Measurements from ENCODE around the gene CDKN1C.

Gene CDKN1C

GRCh38 chr11:2887515-2888195 is 2.1 kb upstream of the CDKN1C start:
- TF ChIP-seq TCF12 (IDR thresholded peaks at IDR 0.05; ENCODE audit: low read depth) (no peak), EGR1 (IDR thresholded peaks at IDR 0.05) (no peak), NFIC (IDR thresholded peaks at IDR 0.05) (no peak), TAF1 (IDR thresholded peaks at IDR 0.05; ENCODE audit: low read depth) (no peak), ZBTB7A (IDR thresholded peaks at IDR 0.05; ENCODE audit: low read depth) (no peak), RAD21 (IDR thresholded peaks at IDR 0.05; ENCODE audit: low read depth) (no peak), YY1 (IDR thresholded peaks at IDR 0.05; ENCODE audit: low read depth) (no peak), USF1 (IDR thresholded peaks at IDR 0.05) (no peak), MAX (IDR thresholded peaks at IDR 0.05) (no peak), FOXM1 (IDR thresholded peaks at IDR 0.05; ENCODE audit: borderline replicate concordance, low read depth) (no peak), EP300 (IDR thresholded peaks at IDR 0.05; ENCODE audit: borderline replicate concordance) (no peak)

GRCh38 chr11:2886936-2887335 is 1.4 kb upstream of the CDKN1C start:
- TF ChIP-seq FOXM1 (IDR thresholded peaks at IDR 0.05; ENCODE audit: borderline replicate concordance, low read depth): no peak
- TF ChIP-seq CREB1 (IDR thresholded peaks at IDR 0.05; ENCODE audit: low read depth): no peak
- TF ChIP-seq TCF12 (IDR thresholded peaks at IDR 0.05; ENCODE audit: low read depth): no peak
- TF ChIP-seq RAD21 (IDR thresholded peaks at IDR 0.05; ENCODE audit: low read depth): no peak
- no peak for TF ChIP-seq EP300 (IDR thresholded peaks at IDR 0.05; ENCODE audit: borderline replicate concordance)
- no peak for TF ChIP-seq REST (IDR thresholded peaks at IDR 0.05; ENCODE audit: low read depth)
- no peak for TF ChIP-seq TAF1 (IDR thresholded peaks at IDR 0.05; ENCODE audit: low read depth)
- TF ChIP-seq ZBTB7A (IDR thresholded peaks at IDR 0.05; ENCODE audit: low read depth): no peak

GRCh38 chr11:2886191-2886894 is 768 bp upstream of the CDKN1C start:
- TF ChIP-seq RAD21 (IDR thresholded peaks at IDR 0.05; ENCODE audit: low read depth) (peak; percentile 29; the same call in 1 of the 2 replicates), TEAD4 (IDR thresholded peaks at IDR 0.05) (no peak), YY1 (IDR thresholded peaks at IDR 0.05; ENCODE audit: low read depth) (no peak), CEBPB (IDR thresholded peaks at IDR 0.05) (no peak), MAX (IDR thresholded peaks at IDR 0.05) (peak; percentile 20; the same call in 1 of the 2 replicates), ZBTB7A (IDR thresholded peaks at IDR 0.05; ENCODE audit: low read depth) (peak; percentile 79), CREB1 (IDR thresholded peaks at IDR 0.05; ENCODE audit: low read depth) (no peak), FOXM1 (IDR thresholded peaks at IDR 0.05; ENCODE audit: borderline replicate concordance, low read depth) (no peak)

- TF ChIP-seq MAX (IDR thresholded peaks at IDR 0.05) (peak; percentile 77), ZBTB7A (IDR thresholded peaks at IDR 0.05; ENCODE audit: low read depth) (peak; percentile 71; the same call in 1 of the 2 replicates), TCF12 (IDR thresholded peaks at IDR 0.05; ENCODE audit: low read depth) (peak; percentile 37; the same call in 1 of the 2 replicates), RAD21 (IDR thresholded peaks at IDR 0.05; ENCODE audit: low read depth) (peak; percentile 53; the same call in 1 of the 2 replicates), EP300 (IDR thresholded peaks at IDR 0.05; ENCODE audit: borderline replicate concordance) (no peak), USF1 (IDR thresholded peaks at IDR 0.05) (no peak), REST (IDR thresholded peaks at IDR 0.05; ENCODE audit: low read depth) (peak; percentile 30; the same call in 1 of the 2 replicates), NFIC (IDR thresholded peaks at IDR 0.05) (0 out of 2 replicates have a peak, but pooled peaks have one; percentile 5)
These were observed 428 bp downstream of the CDKN1C start for GRCh38 chr11:2885017-2885677.
